Left ventricle myocardium inferior (tissue), 1 donor: ENCODE measurements around the gene SEMG1. TPM values are rescaled to one million over a fixed set of nuclear protein-coding genes. Genes with fewer than 3 reads are reported as not detected.

ENCODE experiments used
- DNase-seq: peaks from one replicate; pipeline ENCODE4 v3.0.0-alpha.2; 2020
- H3K27ac ChIP-seq: fragments of 200-600 bp; replicated peaks from 2 replicates; pipeline ENCODE4 v1.8.0; 2021
- H3K27me3 ChIP-seq: fragments of 200-600 bp; 2 replicates; pipeline ENCODE4 v1.8.0; 2021; ENCODE audit warnings: low read depth
- H3K36me3 ChIP-seq: fragments of 200-600 bp; 2 replicates; pipeline ENCODE4 v1.8.0; 2021
- H3K4me1 ChIP-seq: fragments of 200-600 bp; 2 replicates; pipeline ENCODE4 v1.8.0; 2021
- H3K4me3 ChIP-seq: fragments of 200-600 bp; 2 replicates; pipeline ENCODE4 v1.8.0; 2021; ENCODE audit warnings: mild to moderate bottlenecking, moderate library complexity
- H3K9me3 ChIP-seq: fragments of 200-600 bp; replicated peaks from 2 replicates; pipeline ENCODE4 v1.8.0; 2021
- CTCF ChIP-seq: fragments of 200-600 bp; IDR thresholded peaks from 2 replicates; pipeline ENCODE4 v1.8.0; 2021; ENCODE audit warnings: antibody characterized with exemption, mild to moderate bottlenecking, borderline replicate concordance
- intact Hi-C: fragments of 100-400 bp; cut with micrococcal nuclease; formaldehyde crosslinking; loops from one replicate; pipeline ENCODE4 v1.11.0; 2022
- total RNA-seq: library from RNA; stranded (reverse); fragmentation: NEBNext Ultra II Directional; extraction: Animal tissue kit (Norgen Biotek cat#: 25700); gene quantifications from one replicate; pipeline ENCODE4 v1.2.1, GENCODE V29; 2021
- donor health status: DM: no; HTN: yes; CAD: no; lungs with severe emphysema.

SEMG1 gene
- total RNA-seq, 1 donor from 2014 or later, result not detected

GRCh38 chr20:45187693-45188092 is 19.1 kb upstream of the SEMG1 start:
- peaks cover 42% of the 10 kb centered on the region for H3K27me3 ChIP-seq
- no peaks in the 10 kb centered on the region for H3K36me3 ChIP-seq
- H3K4me1 ChIP-seq, result no peaks in the 10 kb centered on the region
- H3K4me3 ChIP-seq, result no peak overlapping the region
- DNase-seq, result no peak
- intact Hi-C loops, result no loop called here
- no peak overlapping the region for H3K27ac ChIP-seq
- TF ChIP-seq CTCF, result no peak
- H3K9me3 ChIP-seq, result no peaks in the 10 kb centered on the region

GRCh38 chr20:45189067-45189609 is 17.7 kb upstream of the SEMG1 start:
- intact Hi-C loops, result no loop called here
- TF ChIP-seq CTCF, result no peak
- Histone ChIP-seq H3K9me3 (no peaks in the 10 kb centered on the region), H3K27ac (no peak overlapping the region), H3K27me3 (peaks cover 36% of the 10 kb centered on the region), H3K4me1 (no peaks in the 10 kb centered on the region), H3K4me3 (no peak overlapping the region), H3K36me3 (no peaks in the 10 kb centered on the region)
- DNase-seq, result no peak

GRCh38 chr20:45189861-45190260 is 17.0 kb upstream of the SEMG1 start:
- no peak overlapping the region for H3K27ac ChIP-seq
- H3K27me3 ChIP-seq, result peaks cover 34% of the 10 kb centered on the region
- no peaks in the 10 kb centered on the region for H3K9me3 ChIP-seq
- no peaks in the 10 kb centered on the region for H3K36me3 ChIP-seq
- DNase-seq, result no peak
- intact Hi-C loops, result no loop called here
- H3K4me1 ChIP-seq, result no peaks in the 10 kb centered on the region
- no peak overlapping the region for H3K4me3 ChIP-seq
- no peak for TF ChIP-seq CTCF

GRCh38 chr20:45191926-45192325 is 14.9 kb upstream of the SEMG1 start:
- intact Hi-C loops, result no loop called here
- no peak overlapping the region for H3K4me3 ChIP-seq
- no peak for DNase-seq
- no peaks in the 10 kb centered on the region for H3K4me1 ChIP-seq
- TF ChIP-seq CTCF, result no peak
- no peaks in the 10 kb centered on the region for H3K36me3 ChIP-seq
- peaks cover 4% of the 10 kb centered on the region for H3K9me3 ChIP-seq
- peaks cover 27% of the 10 kb centered on the region for H3K27me3 ChIP-seq
- H3K27ac ChIP-seq, result no peak overlapping the region

- Histone ChIP-seq H3K4me1 (no peaks in the 10 kb centered on the region), H3K27ac (no peak overlapping the region), H3K4me3 (no peak overlapping the region), H3K9me3 (peaks cover 5% of the 10 kb centered on the region), H3K36me3 (no peaks in the 10 kb centered on the region), H3K27me3 (peaks cover 31% of the 10 kb centered on the region)
- DNase-seq, result no peak
- no peak for TF ChIP-seq CTCF
- intact Hi-C loops, result no loop called here
Measured at GRCh38 chr20:45193331-45193730, 13.5 kb upstream of the SEMG1 start.
